Gastroesophageal sphincter (tissue), 3 donors: Measurements from ENCODE around the gene ZNHIT6.

Experiments used
- EP300 ChIP-seq: sonication (generic); formaldehyde crosslinking; IDR thresholded peaks from one replicate; pipeline ENCODE4 v1.6.1; 2017; ENCODE audit warnings: antibody characterized with exemption, mild to moderate bottlenecking
- POLR2A ChIP-seq, 2 donors: fragments of 450-650 bp; IDR thresholded peaks; one replicate each; pipeline ENCODE4 v1.6.1; 2017; ENCODE audit warnings: antibody characterized with exemption in 2 of 2, mild to moderate bottlenecking in 2 of 2, moderate library complexity in 1 of 2
- TF ChIP-seq, protein P1 (sequence below), 4 experiments: fragments of 200-600 bp in 2 of 4; fragments of 450-650 bp in 2 of 4; sonication (generic) in 1 of 4; IDR thresholded peaks; one replicate each; pipeline ENCODE4 v1.5.1; 2017 to 2019; ENCODE audit warnings: antibody characterized with exemption in 4 of 4, mild to moderate bottlenecking in 2 of 4, moderate library complexity in 2 of 4

DNA sequence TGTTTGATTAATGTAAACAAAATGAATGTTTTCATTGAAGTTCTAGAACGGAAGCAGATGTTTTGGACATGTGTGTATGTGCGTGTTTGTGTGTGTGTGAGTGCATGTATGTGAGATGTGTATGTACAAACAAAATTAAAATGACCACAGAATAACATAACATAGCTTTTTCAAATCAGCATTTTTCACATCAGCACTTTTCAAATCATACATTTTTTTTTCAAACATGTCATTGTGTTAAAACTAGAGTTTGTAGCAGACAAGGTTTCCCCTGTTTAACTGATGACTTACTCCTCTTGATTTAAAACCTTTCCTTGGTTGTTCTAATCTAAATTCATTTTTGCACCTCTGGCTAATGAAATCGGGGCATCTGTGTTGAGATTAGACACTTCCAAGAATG, 35.6 kb upstream of the ZNHIT6 start:
- TF ChIP-seq, protein P1, sequence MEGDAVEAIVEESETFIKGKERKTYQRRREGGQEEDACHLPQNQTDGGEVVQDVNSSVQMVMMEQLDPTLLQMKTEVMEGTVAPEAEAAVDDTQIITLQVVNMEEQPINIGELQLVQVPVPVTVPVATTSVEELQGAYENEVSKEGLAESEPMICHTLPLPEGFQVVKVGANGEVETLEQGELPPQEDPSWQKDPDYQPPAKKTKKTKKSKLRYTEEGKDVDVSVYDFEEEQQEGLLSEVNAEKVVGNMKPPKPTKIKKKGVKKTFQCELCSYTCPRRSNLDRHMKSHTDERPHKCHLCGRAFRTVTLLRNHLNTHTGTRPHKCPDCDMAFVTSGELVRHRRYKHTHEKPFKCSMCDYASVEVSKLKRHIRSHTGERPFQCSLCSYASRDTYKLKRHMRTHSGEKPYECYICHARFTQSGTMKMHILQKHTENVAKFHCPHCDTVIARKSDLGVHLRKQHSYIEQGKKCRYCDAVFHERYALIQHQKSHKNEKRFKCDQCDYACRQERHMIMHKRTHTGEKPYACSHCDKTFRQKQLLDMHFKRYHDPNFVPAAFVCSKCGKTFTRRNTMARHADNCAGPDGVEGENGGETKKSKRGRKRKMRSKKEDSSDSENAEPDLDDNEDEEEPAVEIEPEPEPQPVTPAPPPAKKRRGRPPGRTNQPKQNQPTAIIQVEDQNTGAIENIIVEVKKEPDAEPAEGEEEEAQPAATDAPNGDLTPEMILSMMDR (IDR thresholded peaks at IDR 0.05): no peak
- TF ChIP-seq EP300 (no peak), POLR2A (IDR thresholded peaks at IDR 0.05) (no peak)
